ENCODE results near the gene MAGI3.

MAGI3 gene

DNA sequence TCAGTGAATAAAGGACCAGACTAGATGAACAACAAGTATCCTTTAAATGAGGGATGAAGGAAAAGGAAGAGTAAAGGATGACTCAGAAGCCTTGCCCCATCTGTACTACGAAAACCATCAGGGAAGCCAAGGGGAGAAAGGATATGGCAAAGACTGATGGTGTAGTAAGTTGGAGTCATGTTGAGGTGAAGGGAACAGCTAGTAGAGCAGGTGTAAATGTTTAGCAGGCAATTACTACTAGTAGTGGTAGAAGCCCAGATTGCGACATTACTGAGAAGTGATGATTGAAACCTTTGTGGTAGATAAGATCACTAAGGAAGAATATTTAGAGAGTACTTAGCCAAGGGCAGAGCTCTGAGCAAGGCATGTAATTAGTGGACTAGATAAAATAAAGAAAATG lies 285.0 kb downstream of the MAGI3 start:
- H3K4me1 ChIP-seq (ENCODE audit: control insufficient read depth, insufficient read depth, low read length), result peaks cover 2% of the 10 kb centered on the region; the same call in 1 of the 2 replicates
- ChIA-PET CTCF (no interaction called here), POLR2A (no interaction called here)
- H3K4me3 ChIP-seq (ENCODE audit: low read depth, low read length), result no peak overlapping the region
- TF ChIP-seq, protein P1, sequence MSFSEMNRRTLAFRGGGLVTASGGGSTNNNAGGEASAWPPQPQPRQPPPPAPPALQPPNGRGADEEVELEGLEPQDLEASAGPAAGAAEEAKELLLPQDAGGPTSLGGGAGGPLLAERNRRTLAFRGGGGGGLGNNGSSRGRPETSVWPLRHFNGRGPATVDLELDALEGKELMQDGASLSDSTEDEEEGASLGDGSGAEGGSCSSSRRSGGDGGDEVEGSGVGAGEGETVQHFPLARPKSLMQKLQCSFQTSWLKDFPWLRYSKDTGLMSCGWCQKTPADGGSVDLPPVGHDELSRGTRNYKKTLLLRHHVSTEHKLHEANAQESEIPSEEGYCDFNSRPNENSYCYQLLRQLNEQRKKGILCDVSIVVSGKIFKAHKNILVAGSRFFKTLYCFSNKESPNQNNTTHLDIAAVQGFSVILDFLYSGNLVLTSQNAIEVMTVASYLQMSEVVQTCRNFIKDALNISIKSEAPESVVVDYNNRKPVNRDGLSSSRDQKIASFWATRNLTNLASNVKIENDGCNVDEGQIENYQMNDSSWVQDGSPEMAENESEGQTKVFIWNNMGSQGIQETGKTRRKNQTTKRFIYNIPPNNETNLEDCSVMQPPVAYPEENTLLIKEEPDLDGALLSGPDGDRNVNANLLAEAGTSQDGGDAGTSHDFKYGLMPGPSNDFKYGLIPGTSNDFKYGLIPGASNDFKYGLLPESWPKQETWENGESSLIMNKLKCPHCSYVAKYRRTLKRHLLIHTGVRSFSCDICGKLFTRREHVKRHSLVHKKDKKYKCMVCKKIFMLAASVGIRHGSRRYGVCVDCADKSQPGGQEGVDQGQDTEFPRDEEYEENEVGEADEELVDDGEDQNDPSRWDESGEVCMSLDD (tag by site-specific recombination; IDR thresholded peaks at IDR 0.05), result no peak
- TF ChIP-seq ZNF366 (tag by site-specific recombination; conservative IDR thresholded peaks at IDR 0.05) (peak; percentile 40; the same call in 1 of the 2 replicates), ZNF514 (tag by site-specific recombination; IDR thresholded peaks at IDR 0.05) (no peak), ZNF174 (tag by site-specific recombination; IDR thresholded peaks at IDR 0.05) (no peak), ZNF23 (tag by site-specific recombination; IDR thresholded peaks at IDR 0.05; ENCODE audit: borderline replicate concordance) (no peak), ZNF274 (IDR thresholded peaks at IDR 0.05; ENCODE audit: low read length) (no peak), ZNF274 (tag by site-specific recombination; IDR thresholded peaks at IDR 0.05; ENCODE audit: borderline replicate concordance) (no peak), PBX3 (CRISPR knock-in tag; IDR thresholded peaks at IDR 0.05) (no peak), PRDM1 (tag by site-specific recombination; IDR thresholded peaks at IDR 0.05) (peak; percentile 20; the same call in 1 of the 2 replicates)
- no peak overlapping the region for H3K27ac ChIP-seq (ENCODE audit: extremely low read depth, low read depth, low read length)
- peaks cover 0 to 20% of the 10 kb centered on the region in 2 experiments; a peak in 2 of 3 replicates for H3K36me3 ChIP-seq (ENCODE audit: control insufficient read depth in 2 of 2, insufficient read depth in 1 of 2, low read length in 2 of 2)
- no peaks in the 10 kb centered on the region for H3K9me3 ChIP-seq (ENCODE audit: control insufficient read depth, insufficient read depth, low read depth, low read length)

- H3K9me3 ChIP-seq (ENCODE audit: control insufficient read depth, insufficient read depth, low read depth, low read length), result no peaks in the 10 kb centered on the region
- no peak overlapping the region for H3K27ac ChIP-seq (ENCODE audit: extremely low read depth, low read depth, low read length)
- H3K4me3 ChIP-seq (ENCODE audit: low read depth, low read length), result no peak overlapping the region
- ChIA-PET POLR2A (no interaction called here), CTCF (interaction anchor here (0.7 to 1.4 kb wide), 4 partner anchors 10 to 961 kb away, joined by 3 to 8 read pairs (median 4); no protein-coding TSS in a partner anchor)
- no peak for TF ChIP-seq ZNF404 (tag by site-specific recombination; IDR thresholded peaks at IDR 0.05)
- no peak for TF ChIP-seq ZNF514 (tag by site-specific recombination; IDR thresholded peaks at IDR 0.05)
- TF ChIP-seq, protein P2, sequence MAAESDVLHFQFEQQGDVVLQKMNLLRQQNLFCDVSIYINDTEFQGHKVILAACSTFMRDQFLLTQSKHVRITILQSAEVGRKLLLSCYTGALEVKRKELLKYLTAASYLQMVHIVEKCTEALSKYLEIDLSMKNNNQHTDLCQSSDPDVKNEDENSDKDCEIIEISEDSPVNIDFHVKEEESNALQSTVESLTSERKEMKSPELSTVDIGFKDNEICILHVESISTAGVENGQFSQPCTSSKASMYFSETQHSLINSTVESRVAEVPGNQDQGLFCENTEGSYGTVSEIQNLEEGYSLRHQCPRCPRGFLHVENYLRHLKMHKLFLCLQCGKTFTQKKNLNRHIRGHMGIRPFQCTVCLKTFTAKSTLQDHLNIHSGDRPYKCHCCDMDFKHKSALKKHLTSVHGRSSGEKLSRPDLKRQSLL (tag by site-specific recombination; IDR thresholded peaks at IDR 0.05), result no peak
- no peak for TF ChIP-seq ZNF433 (tag by site-specific recombination; IDR thresholded peaks at IDR 0.05; ENCODE audit: low read depth)
- TF ChIP-seq HOXA7 (CRISPR knock-in tag; IDR thresholded peaks at IDR 0.05; ENCODE audit: borderline replicate concordance), result no peak
- TF ChIP-seq SP2 (tag by site-specific recombination; IDR thresholded peaks at IDR 0.05), result no peak
- no peak for TF ChIP-seq ZNF266 (tag by site-specific recombination; IDR thresholded peaks at IDR 0.05; ENCODE audit: low read depth)
- TF ChIP-seq ZNF274 (IDR thresholded peaks at IDR 0.05; ENCODE audit: low read length), result no peak
- no peak for TF ChIP-seq ZNF274 (tag by site-specific recombination; IDR thresholded peaks at IDR 0.05; ENCODE audit: borderline replicate concordance)
- TF ChIP-seq ZNF830 (tag by site-specific recombination; IDR thresholded peaks at IDR 0.05; ENCODE audit: low read depth), result no peak
- H3K4me1 ChIP-seq (ENCODE audit: control insufficient read depth, insufficient read depth, low read length), result peaks cover 2% of the 10 kb centered on the region; the same call in 1 of the 2 replicates
- H3K36me3 ChIP-seq (ENCODE audit: control insufficient read depth in 2 of 2, insufficient read depth in 1 of 2, low read length in 2 of 2), result peaks cover 0 to 20% of the 10 kb centered on the region in 2 experiments; a peak in 2 of 3 replicates
Measured at GRCh38 chr1:113676524-113676923, 286.2 kb downstream of the MAGI3 start.
